Stimulated activated CD8-positive, alpha-beta memory T cell treated with anti-CD3 and anti-CD28 coated beads, Interleukin-4, amount 100 ng/mL, for 4 hours (primary cell): ENCODE data around the gene LCNL1.

ENCODE experiments used
- DNase-seq, 2 donors: peaks; one replicate each; pipeline ENCODE4 v3.0.0-alpha.2; 2020; ENCODE audit warnings: low read depth in 2 of 2, low spot score in 1 of 2

LCNL1 gene

GRCh38 chr9:136946228-136947027, 36.4 kb upstream of the LCNL1 start:
- no peak for DNase-seq

DNA sequence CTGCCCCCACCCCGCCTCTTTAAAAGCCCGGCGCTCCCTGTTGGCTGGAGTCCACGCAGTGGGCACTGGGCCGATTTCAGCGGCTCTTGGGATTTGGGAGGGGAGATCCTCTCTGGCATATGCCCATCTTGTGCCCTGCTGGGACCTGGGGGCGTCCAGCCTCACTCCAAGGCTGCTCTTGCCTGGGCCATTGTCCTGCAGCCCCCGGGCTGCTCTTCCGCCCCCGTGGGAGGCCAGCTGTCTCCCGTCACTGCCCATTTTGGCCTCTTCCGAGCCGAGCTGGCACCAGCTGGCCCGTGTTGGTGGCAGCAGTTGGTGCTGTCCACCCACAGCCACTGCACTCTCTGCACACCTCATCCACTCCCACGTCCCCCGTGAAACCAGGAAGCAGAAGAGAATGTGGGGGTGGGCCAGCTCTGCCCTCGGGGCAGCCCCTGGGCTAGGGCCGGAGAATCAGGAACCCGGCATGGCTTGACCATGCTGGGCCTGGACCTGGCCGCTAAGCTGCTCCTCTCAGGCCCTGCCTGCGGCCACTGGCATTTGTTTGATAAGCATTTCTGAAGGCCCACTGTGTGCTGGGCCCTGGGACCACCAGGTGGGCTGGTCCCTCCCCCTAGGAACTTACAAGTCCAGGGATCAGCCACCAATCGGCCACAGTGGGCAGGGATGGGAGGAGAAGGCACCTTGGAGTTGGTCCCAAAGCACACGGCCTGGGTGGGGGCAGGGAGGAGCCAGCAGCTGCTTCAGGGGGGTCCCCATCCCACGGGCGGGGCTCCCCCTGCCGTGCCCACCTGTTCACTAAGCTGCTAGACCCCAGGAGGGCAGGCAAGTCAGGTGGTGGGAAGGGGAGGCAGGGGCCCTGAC, 35.5 kb upstream of the LCNL1 start:
- DNase-seq, result no peak

DNA sequence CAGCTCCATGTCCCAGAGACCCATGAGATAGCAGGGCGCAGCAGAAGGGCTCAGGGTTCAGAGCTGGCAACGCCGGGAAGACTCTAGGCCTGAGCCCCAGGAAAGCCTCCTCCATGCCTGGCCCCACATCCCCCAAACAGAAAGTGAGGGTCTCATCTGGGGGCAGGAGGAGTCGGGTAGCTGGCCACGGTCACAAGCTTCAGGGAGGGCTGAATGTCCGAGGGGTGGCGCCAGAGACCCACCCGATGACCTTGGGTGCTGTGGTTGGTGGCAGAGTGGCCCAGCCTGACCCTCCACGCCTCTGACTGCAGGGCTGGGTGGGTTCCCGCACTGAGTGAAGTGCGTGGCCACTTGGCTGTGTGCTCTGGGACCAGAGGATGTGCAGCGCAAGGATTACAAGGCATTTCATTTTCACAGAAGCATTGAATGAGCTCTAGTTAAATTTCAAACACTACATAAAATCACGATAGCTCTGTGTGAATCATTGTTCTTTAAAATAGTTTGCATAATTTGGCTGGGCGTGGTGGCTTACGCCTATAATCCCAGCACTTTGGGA, 34.8 kb upstream of the LCNL1 start:
- no peak for DNase-seq

- DNase-seq, result no peak
These were observed 33.5 kb upstream of the LCNL1 start for GRCh38 chr9:136949239-136949816.

DNA sequence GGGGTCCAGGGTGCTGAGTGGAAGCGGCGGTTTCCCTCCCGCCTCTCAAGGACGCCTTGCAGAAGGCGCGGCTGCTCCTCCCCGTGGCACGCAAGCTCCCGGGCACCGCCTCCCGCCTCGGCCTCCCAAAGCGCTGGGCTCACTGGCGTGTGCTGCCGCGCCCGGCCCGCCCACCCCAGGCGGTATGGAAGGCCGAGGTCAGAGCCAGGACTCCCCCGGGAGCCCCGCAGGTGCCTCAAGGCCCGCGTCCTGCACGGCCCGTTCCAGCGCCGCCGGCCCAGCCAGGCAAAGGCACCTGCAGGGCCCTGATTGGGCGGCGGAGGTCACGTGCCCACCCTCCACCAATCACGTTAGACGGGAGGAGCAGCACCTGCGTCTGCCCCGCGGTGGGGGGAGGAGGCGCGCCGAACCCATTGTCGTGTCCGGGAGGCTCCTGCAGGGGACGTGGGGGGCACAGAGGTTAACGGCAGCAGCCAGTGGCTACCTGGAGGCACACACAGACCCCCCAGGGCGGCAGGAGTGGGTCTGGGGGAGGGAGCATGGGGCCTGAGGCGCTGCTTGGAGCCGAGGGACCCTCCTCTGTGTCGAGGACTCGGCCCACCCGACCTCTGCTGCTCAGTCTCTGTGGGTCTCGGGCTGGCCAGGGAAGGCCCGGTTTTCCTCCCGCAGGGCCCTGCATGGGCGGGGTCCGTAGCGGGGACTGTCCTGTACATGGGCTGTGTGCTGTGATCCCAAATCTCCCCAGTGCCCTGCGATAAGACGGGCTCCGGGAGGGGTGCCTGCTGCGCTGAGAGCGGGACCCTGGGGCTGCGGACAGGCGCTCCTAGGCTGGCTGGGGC, 32.8 kb upstream of the LCNL1 start:
- peak; percentile 93 to 95 for DNase-seq

DNA sequence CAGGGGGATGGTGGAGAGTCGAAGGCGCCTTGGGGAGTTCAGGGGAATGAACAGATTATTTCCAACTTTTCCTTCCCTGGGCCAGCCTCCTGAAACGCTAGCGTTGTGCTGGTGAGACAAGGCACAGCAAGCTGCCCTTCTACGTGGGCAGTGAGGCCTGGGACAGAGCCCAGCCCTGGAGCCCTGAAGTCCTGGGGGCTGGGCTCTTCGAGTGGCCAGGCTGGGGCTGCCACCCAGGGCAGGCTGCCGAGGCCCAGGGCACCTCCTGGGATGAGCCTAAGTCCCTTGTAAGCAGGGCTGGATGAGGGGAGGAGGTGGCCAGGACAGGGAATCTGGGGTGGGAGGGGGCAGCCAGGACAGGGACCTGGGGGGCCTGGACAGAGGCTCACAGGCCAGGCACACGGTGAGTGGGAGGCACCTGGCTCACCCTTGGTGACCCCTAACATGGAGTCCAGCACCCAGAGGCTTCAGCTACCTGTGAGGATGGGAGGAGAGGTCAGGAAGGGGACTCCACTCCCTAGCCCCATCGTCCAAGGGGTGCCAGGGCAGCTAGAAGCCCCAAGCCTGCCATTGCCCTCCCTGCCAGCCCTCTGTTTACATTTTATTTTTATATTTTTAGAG, 32.0 kb upstream of the LCNL1 start:
- no peak for DNase-seq

GRCh38 chr9:136951541-136952320, 31.1 kb upstream of the LCNL1 start, which contains the start of gene LCN12:
TSS of gene LCN12 (plus strand) at chr9:136952273. CDS start at chr9:136952328, 55 bp downstream.
- no peak for DNase-seq

DNA sequence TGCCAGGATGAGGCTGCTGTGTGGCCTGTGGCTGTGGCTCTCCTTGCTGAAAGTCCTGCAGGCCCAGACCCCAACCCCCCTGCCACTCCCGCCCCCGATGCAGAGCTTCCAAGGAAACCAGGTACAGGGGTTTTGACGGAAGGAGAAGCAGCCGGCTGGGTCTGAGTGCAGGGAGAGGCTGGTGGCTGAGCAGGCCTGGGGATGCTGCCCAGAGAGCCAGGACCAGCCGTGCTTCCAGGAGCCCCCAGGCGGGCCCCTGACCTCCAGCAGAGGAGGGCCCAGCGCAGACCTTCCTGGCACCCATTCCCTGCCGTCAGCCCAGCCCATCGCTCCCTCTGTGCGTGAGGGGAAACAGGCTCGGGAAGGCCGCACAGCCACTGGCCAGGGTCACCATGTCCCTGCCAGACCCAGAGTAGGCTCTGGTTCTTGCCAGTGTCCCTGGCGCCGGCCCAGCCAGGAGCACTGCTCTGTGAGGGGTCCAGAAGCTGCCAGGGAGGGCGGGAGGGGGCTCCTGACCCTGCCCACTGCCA, 30.4 kb upstream of the LCNL1 start:
- DNase-seq, result no peak

GRCh38 chr9:136952876-136953770, 29.7 kb upstream of the LCNL1 start:
- DNase-seq, result no peak

DNA sequence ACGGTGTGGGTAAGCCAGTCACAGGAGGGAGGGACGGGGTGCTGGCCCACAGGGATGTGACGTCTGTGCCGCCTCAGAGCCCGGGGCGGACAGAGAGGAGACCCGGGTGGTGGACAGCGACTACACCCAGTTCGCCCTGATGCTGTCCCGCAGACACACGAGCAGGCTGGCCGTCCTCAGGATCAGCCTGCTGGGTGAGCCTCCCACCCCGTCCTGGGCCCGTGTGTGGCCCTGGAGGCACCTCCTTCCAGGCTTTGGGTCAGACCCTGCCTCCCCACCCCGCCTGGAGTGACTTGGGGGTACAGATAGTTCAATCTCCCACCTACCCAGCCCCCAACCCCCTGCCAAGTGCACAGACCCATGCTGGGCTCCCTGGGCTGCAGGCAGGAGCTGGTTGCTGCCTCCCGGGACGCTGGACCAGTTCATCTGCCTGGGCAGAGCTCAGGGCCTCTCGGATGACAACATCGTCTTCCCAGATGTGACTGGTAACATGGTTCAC, 29.0 kb upstream of the LCNL1 start:
- no peak for DNase-seq

- no peak for DNase-seq
These were observed 28.3 kb upstream of the LCNL1 start for GRCh38 chr9:136954270-136955083.

DNA sequence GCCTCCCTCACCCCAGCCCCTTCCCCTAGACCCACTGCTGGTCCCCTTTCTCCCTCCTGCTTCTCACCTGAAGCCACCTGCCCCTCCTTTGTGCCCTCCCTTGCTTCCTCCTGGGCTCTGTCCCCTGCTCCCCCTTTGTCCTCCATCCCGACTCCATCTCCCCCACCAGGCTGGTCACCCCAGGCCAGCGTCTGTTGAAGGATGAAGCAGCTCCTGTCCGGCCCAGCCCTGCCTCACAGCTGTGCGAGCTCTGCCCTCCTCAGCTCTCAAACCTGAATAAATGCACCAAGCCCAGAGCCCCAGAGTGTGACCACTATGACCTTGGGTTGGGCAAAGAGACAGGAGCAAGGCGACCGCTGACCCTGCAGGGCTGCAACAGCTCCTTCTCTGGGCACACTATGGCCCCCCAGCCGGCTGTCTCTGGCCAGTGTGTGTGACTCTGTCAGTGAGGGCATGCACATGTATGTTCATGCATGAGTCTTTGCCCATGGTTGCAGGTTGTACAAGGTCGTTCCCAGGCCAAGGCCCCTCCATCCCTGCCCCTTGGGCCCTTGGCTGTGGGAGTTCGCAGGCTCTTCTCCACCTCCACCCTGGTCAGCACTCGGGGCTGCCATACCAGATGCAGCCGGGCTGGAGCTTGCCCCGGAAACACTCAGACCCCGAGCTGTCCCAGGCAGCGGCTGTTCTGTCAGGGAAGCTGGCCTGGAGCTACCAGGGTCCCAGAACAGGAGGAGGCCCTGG, 27.4 kb upstream of the LCNL1 start:
- no peak for DNase-seq

DNA sequence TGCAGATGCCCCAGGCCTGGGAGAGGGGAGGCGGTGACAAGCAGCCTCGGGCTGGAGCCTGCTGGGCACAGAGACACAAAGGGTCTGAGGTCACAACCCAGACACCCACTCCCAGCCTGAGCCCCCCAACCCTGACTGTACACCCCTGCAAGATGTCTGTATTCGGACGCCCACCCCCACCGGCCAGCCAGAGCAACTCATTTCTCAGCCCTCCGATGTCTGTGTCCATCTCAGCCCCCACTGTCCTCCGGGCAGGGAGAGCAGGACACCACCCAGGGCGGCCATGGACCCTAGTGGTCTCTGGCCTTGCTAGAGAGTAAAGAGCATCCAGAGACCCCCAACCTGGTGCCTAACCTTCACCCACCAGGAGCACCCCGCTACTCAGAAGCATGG, 26.9 kb upstream of the LCNL1 start:
- no peak for DNase-seq

DNA sequence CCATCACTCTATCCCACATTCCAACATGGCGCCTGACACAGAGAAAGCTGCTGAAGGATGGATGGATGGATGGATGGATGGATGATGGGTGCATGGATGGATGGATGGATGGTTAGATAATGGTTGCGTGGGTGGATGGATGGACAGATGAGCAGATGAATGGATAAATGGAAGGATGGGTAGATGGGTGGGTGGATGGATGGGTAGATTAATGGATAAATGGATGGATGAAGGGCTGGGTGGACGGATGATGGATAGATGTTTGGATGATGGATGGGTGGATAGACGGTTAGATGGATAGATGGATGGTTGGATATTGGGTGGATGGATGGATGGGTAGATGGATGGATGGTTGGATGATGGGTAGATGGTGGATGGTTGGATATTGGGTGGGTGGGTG, 26.2 kb upstream of the LCNL1 start:
- DNase-seq, result no peak

- DNase-seq, result no peak
These were observed 25.3 kb upstream of the LCNL1 start for GRCh38 chr9:136957461-136957860.

DNA sequence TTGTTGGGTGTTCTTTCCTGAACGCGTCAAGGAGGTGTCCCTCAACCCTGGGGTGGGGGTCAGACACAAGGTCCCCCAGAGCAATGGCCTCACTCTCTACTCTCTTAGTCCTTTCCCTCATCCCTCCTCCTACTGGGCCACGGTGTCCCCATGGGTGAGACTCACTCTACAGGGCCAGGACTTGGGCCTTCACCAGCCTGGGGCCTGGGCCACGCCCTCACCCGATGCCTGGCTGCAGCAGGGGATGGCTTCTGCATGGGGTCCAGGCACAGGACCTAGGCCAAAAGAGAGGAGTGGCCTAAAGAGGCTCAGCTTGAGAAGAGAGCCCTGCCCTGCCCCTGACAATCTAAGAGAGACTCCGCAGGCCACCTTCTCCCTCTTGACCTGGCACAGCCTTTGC, 24.9 kb upstream of the LCNL1 start:
- DNase-seq, result no peak
